HepG2 (cell line): Measurements from ENCODE around the gene SMYD5. TPM values are rescaled to one million over a fixed set of nuclear protein-coding genes. Genes with fewer than 3 reads are reported as not detected.

Experiments used
- ARNT2 ChIP-seq: sonication (generic); formaldehyde crosslinking; IDR thresholded peaks from 2 replicates; pipeline ENCODE4 v1.8.0; 2022; ENCODE audit warnings: mild to moderate bottlenecking, low read depth, missing genetic modification reagents, moderate library complexity
- BCL6 ChIP-seq: IDR thresholded peaks from 2 replicates; pipeline ENCODE4 v1.6.1; 2016; ENCODE audit warnings: missing genetic modification reagents, missing compliant biosample characterization
- CENPX ChIP-seq: sonication (generic); formaldehyde crosslinking; IDR thresholded peaks from 2 replicates; pipeline ENCODE4 v1.9.0; 2021; ENCODE audit warnings: mild to moderate bottlenecking, missing genetic modification reagents, moderate library complexity
- HMG20B ChIP-seq: conservative IDR thresholded peaks from 2 replicates; pipeline ENCODE4 v1.6.1; 2016; ENCODE audit warnings: missing genetic modification reagents, missing compliant biosample characterization
- MLX ChIP-seq: IDR thresholded peaks from 2 replicates; pipeline ENCODE4 v1.6.1; 2016
- SNAI1 ChIP-seq: sonication (generic); formaldehyde crosslinking; IDR thresholded peaks from 2 replicates; pipeline ENCODE4 v1.5.0; 2020; ENCODE audit warnings: mild to moderate bottlenecking, missing genetic modification reagents, borderline replicate concordance
- TRIM24 ChIP-seq: sonication (generic); formaldehyde crosslinking; IDR thresholded peaks from 2 replicates; pipeline ENCODE4 v1.8.0; 2022; ENCODE audit warnings: mild to moderate bottlenecking, missing genetic modification reagents
- polyA plus RNA-seq, 8 experiments: library from polyadenylated mRNA; depleted of rRNA in 3 of 8; stranded (reverse) in 7 of 8; unstranded in 1 of 8; fragments of >200 nt; fragmentation: Illumina TruSeq in 4 of 8; extraction: Trizol in 4 of 8; gene quantifications; 2 replicates each; pipeline versions ENCODE4 v1.2.1 to v1.2.3, GENCODE V29; 2011 to 2016; ENCODE audit warnings: low read depth in 4 of 8, missing spikeins in 1 of 8, mixed read lengths in 1 of 8; ENCODE audit not compliant: insufficient read depth in 1 of 8
- total RNA-seq, 5 experiments: library from RNA; depleted of rRNA; stranded (reverse); fragments of >200 nt; fragmentation: Illumina TruSeq; extraction: Trizol; gene quantifications; 2 replicates each; pipeline ENCODE4 v1.2.3, GENCODE V29; 2016; ENCODE audit warnings: low read depth in 1 of 5
- TF ChIP-seq, protein P1 (sequence below): sonication (generic); formaldehyde crosslinking; IDR thresholded peaks from 2 replicates; pipeline ENCODE4 v1.4.0; 2020; ENCODE audit warnings: mild to moderate bottlenecking, missing genetic modification reagents
- TF ChIP-seq, protein P2 (sequence below): sonication (generic); formaldehyde crosslinking; IDR thresholded peaks from 2 replicates; pipeline ENCODE4 v1.4.0; 2020; ENCODE audit warnings: missing genetic modification reagents, borderline replicate concordance

The SMYD5 gene
- total and polyA plus RNA-seq, 2 of the 13 experiments (the other 11 are each of a cell fraction or from before 2014, with no cell fraction given): 55.8 to 70.4 TPM

GRCh38 chr2:73266061-73266901, 52.2 kb downstream of the SMYD5 start (continued):
- TF ChIP-seq, protein P1, sequence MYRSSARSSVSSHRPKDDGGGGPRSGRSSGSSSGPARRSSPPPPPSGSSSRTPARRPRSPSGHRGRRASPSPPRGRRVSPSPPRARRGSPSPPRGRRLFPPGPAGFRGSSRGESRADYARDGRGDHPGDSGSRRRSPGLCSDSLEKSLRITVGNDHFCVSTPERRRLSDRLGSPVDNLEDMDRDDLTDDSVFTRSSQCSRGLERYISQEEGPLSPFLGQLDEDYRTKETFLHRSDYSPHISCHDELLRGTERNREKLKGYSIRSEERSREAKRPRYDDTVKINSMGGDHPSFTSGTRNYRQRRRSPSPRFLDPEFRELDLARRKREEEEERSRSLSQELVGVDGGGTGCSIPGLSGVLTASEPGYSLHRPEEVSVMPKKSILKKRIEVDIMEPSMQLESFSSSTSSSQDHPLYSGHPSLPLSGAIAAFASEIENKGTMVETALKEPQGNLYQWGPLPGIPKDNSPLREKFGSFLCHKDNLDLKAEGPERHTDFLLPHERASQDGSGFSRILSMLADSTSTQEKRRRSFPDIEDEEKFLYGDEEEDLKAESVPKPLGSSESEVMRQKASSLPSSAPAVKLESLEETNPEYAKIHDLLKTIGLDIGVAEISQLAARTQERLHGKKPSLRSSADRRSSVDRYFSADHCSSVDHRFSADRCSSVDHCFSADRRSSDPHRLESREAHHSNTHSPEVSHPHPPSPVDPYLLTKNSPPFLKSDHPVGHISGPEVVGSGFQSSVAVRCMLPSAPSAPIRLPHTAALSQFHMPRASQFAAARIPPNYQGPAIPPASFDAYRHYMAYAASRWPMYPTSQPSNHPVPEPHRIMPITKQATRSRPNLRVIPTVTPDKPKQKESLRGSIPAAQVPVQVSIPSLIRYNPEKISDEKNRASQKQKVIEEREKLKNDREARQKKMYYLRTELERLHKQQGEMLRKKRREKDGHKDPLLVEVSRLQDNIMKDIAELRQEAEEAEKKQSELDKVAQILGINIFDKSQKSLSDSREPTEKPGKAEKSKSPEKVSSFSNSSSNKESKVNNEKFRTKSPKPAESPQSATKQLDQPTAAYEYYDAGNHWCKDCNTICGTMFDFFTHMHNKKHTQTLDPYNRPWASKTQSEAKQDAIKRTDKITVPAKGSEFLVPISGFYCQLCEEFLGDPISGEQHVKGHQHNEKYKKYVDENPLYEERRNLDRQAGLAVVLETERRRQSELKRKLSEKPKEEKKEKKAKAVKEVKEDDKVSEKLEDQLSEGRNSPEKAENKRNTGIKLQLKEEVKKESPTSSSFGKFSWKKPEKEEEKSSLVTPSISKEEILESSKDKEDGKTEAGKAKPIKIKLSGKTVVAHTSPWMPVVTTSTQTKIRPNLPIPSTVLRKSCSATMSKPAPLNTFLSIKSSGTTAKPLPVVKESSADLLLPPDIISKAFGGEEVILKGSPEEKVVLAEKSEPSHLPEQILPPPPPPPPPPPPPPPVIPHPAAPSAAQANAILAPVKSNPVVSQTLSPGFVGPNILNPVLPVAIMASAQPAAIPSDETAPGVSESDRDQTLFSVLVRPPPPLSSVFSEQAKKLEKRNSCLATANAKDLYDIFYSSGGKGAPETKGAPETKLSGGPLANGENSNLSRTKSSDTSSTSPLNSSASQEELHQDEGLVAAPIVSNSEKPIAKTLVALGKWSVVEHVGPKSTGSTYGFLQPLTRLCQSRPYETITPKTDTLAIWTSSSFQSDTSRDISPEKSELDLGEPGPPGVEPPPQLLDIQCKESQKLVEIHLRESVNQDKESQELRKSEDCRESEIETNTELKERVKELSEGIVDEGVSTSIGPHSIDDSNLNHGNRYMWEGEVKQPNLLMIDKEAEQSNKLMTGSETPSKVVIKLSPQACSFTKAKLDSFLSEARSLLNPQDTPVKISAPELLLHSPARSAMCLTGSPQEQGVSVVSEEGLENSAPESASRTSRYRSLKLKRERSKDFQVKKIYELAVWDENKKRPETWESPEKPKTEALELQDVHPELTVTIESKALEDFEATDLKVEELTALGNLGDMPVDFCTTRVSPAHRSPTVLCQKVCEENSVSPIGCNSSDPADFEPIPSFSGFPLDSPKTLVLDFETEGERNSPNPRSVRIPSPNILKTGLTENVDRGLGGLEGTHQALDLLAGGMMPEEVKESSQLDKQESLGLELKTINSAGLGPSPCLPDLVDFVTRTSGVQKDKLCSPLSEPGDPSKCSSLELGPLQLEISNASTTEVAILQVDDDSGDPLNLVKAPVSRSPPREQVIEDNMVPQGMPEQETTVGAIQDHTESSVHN (CRISPR knock-in tag): no peak
- no peak for TF ChIP-seq HMG20B (CRISPR knock-in tag)
- TF ChIP-seq, protein P2, sequence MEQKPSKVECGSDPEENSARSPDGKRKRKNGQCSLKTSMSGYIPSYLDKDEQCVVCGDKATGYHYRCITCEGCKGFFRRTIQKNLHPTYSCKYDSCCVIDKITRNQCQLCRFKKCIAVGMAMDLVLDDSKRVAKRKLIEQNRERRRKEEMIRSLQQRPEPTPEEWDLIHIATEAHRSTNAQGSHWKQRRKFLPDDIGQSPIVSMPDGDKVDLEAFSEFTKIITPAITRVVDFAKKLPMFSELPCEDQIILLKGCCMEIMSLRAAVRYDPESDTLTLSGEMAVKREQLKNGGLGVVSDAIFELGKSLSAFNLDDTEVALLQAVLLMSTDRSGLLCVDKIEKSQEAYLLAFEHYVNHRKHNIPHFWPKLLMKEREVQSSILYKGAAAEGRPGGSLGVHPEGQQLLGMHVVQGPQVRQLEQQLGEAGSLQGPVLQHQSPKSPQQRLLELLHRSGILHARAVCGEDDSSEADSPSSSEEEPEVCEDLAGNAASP (CRISPR knock-in tag): no peak
- TF ChIP-seq SNAI1 (CRISPR knock-in tag): no peak
- TF ChIP-seq TRIM24 (CRISPR knock-in tag): no peak
- TF ChIP-seq CENPX (CRISPR knock-in tag): no peak
- no peak for TF ChIP-seq MLX (CRISPR knock-in tag)
- TF ChIP-seq ARNT2 (CRISPR knock-in tag): no peak
- TF ChIP-seq BCL6 (CRISPR knock-in tag): no peak
